Naive thymus-derived CD4-positive, alpha-beta T cell (primary cell): Measurements from ENCODE around the gene PTGR3. TPM values are rescaled to one million over a fixed set of nuclear protein-coding genes. Genes with fewer than 3 reads are reported as not detected.
A peak's percentile ranks its signal among the peaks of the same experiment; 100 is the strongest.

Experiments
- ATAC-seq: fragments of 150-1000 bp; cut with Tn5 transposase; 2 replicates; pipeline ENCODE4 v1.10.0; 2021; ENCODE audit warnings: mild to moderate bottlenecking, moderate library complexity
- CTCF ChIA-PET: fragments of 350-600 bp; sonication (Branson Sonifier 250); formaldehyde crosslinking; loops from one replicate; lab custom pipeline; 2021; ENCODE audit warnings: antibody characterized with exemption; lab: Charles Lee
- POLR2A ChIA-PET: fragments of 350-600 bp; sonication (Branson Sonifier 250); formaldehyde crosslinking; loops from one replicate; lab custom pipeline; 2021; ENCODE audit warnings: antibody characterized with exemption, inconsistent platforms; lab: Charles Lee
- DNase-seq, 9 donors: peaks; one replicate each; pipeline versions ENCODE4 v3.0.0 to v3.0.0-alpha.2; 2020 to 2022; ENCODE audit warnings: mixed read lengths in 1 of 9
- H3K27ac ChIP-seq: one replicate; pipeline ENCODE4 v1.7.0; 2013; ENCODE audit warnings: mild to moderate bottlenecking, low read depth, low read length, moderate library complexity
- H3K27me3 ChIP-seq, 2 donors: one replicate each; pipeline ENCODE4 v1.7.0; 2013; ENCODE audit warnings: low read length in 2 of 2, mild to moderate bottlenecking in 2 of 2, moderate library complexity in 2 of 2; ENCODE audit not compliant: control insufficient read depth in 2 of 2, insufficient read depth in 2 of 2
- H3K36me3 ChIP-seq, 3 experiments: 1 replicate in 2 of 3; 2 replicates in 1 of 3; pipeline ENCODE4 v1.7.0; 2013; ENCODE audit warnings: low read length in 3 of 3, mild to moderate bottlenecking in 3 of 3, moderate library complexity in 1 of 3; ENCODE audit not compliant: insufficient read depth in 3 of 3, control insufficient read depth in 2 of 3
- H3K4me1 ChIP-seq, 2 donors: one replicate each; pipeline ENCODE4 v1.7.0; 2013; ENCODE audit warnings: low read length in 2 of 2, mild to moderate bottlenecking in 2 of 2, moderate library complexity in 1 of 2; ENCODE audit not compliant: control insufficient read depth in 2 of 2, insufficient read depth in 2 of 2
- H3K4me3 ChIP-seq: 2 replicates; pipeline ENCODE4 v1.7.0; 2013; ENCODE audit warnings: mild to moderate bottlenecking, low read length
- H3K9me3 ChIP-seq, 3 experiments: 1 replicate in 2 of 3; 2 replicates in 1 of 3; pipeline ENCODE4 v1.7.0; 2013; ENCODE audit warnings: low read length in 3 of 3; ENCODE audit not compliant: control insufficient read depth in 2 of 3
- H3K27ac Mint-ChIP-seq, 9 donors: one replicate each; pipeline ENCODE4 v1.8.0; 2020 to 2022; ENCODE audit warnings: mixed read lengths in 9 of 9, mild to moderate bottlenecking in 8 of 9, moderate library complexity in 5 of 9, inconsistent platforms in 2 of 9
- H3K27me3 Mint-ChIP-seq, 5 donors: one replicate each; pipeline ENCODE4 v1.8.0; 2021 to 2022; ENCODE audit warnings: mixed read lengths in 5 of 5, mild to moderate bottlenecking in 1 of 5
- H3K36me3 Mint-ChIP-seq, 5 donors: one replicate each; pipeline ENCODE4 v1.8.0; 2020 to 2022; ENCODE audit warnings: mixed read lengths in 5 of 5, mild to moderate bottlenecking in 3 of 5, inconsistent platforms in 1 of 5
- H3K4me1 Mint-ChIP-seq, 7 donors: one replicate each; pipeline ENCODE4 v1.8.0; 2020 to 2022; ENCODE audit warnings: mixed read lengths in 7 of 7, mild to moderate bottlenecking in 3 of 7, inconsistent platforms in 1 of 7
- H3K4me3 Mint-ChIP-seq, 10 donors: one replicate each; pipeline ENCODE4 v1.8.0; 2020 to 2022; ENCODE audit warnings: mild to moderate bottlenecking in 10 of 10, mixed read lengths in 10 of 10, moderate library complexity in 6 of 10, inconsistent platforms in 2 of 10
- H3K9me3 Mint-ChIP-seq, 11 donors: one replicate each; pipeline ENCODE4 v1.8.0; 2020 to 2022; ENCODE audit warnings: mixed read lengths in 11 of 11, mild to moderate bottlenecking in 4 of 11, inconsistent platforms in 1 of 11, moderate library complexity in 1 of 11
- intact Hi-C, 2 donors: fragments of 100-400 bp; cut with micrococcal nuclease; formaldehyde crosslinking; loops; one replicate each; pipeline ENCODE4 v1.15.1; 2023
- polyA plus RNA-seq, 2 donors: library from polyadenylated mRNA; unstranded; fragments of 300-500 nt; fragmentation: Illumina TruSeq; gene quantifications; one replicate each; pipeline ENCODE4 v1.2.3, GENCODE V29; 2021
- total RNA-seq, 6 experiments: library from RNA in 5 of 6; stranded (reverse) in 5 of 6; gene quantifications; 1 replicate in 5 of 6; 2 replicates in 1 of 6; pipeline ENCODE4 v1.2.3 and lab custom pipeline; 2021 to 2026

The PTGR3 gene
- total and polyA plus RNA-seq, 7 experiments from 2014 or later: 17.0 to 59.1 (median 27.4) TPM

DNA sequence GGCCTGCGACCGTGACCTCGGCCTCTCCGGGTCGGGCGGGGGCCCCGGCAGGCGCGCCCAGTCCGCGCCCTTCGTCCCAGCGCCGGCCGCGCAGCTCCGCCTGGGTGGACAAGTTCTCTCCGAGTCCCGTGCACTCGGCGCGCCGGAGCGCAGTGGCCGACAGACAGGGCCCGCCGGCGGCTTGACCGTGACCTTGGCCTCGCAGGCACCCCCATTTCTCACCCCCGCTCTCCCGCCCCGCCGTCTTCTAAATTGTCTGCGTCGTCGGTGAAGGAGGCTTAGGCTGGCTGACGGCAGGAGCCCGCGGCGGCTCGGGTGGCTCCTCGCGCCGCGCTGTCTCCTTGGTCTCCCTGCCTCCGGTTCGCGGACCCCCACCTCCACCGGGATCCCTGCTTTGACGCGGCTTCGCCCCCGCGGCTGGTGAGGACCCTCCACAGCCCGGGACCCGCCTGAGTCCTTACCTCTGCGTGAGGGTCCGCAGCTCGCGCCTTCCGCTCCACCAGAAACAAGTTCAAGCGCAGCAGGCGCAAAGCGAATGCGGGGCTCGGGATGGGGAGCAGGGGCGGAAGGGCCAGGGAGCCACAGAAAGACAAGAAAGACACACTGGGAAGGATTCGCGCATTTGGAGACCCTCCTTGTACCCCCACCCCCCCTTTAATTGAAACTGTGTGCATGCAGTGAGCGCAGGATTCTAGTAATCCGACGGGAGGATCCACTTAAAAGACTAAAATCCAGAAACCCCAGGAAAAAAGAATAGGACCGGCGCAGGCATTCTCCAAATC, 4.0 kb downstream of the PTGR3 start:
- no peaks in the 10 kb centered on the region for H3K27me3 ChIP-seq
- POLR2A ChIA-PET: interaction anchor here (1.5 to 3.2 kb wide), 2 partner anchors 11 to 41 kb away, joined by 3 to 12 read pairs; no protein-coding TSS in a partner anchor
- CTCF ChIA-PET: no interaction called here

DNA sequence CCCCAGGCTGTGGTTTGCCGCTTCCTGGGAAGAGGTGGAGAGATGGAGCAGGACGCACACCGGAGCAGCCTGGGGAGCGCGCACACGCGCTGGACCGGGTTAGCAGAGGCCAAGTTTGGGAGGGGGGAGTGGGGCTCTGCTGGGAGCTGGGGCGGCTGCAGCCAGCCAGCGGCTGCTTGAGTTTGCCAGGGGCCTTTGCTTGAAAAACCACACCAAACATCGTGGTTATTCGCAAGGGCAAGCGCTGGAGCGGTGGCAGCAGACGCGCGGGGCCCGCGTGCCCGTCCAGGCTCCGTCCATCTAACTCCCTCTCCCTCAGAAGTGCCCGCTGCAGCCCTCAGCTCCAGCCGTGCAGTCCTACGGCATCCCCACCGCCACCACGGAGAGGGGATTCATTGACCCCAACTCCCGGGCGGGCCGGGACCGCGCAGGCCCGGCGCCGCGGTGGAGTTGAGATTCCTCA, 4.6 kb downstream of the PTGR3 start:
- Mint-ChIP-seq H3K36me3 (peaks cover 0 to 31% (median 20%) of the 10 kb centered on the region in 5 donors), H3K27me3 (peaks cover 0 to 40% (median 0%) of the 10 kb centered on the region in 5 donors), H3K9me3 (no peaks in the 10 kb centered on the region), H3K27ac (no peak overlapping the region), H3K4me1 (peaks cover 28 to 49% (median 44%) of the 10 kb centered on the region in 7 donors), H3K4me3 (peak overlapping the region in 3 of 10 donors; percentile 71 to 91 (median 87))
- H3K27ac ChIP-seq: no peak overlapping the region
- POLR2A ChIA-PET: interaction anchor here (1.5 kb wide), 1 partner anchor 12 kb away, joined by 3 read pairs; no protein-coding TSS in a partner anchor
- CTCF ChIA-PET: no interaction called here
- no peak overlapping the region for H3K4me3 ChIP-seq
- ATAC-seq (no peak), DNase-seq (no peak)
- H3K36me3 ChIP-seq: peaks cover 0 to 12% (median 3%) of the 10 kb centered on the region in 3 experiments
- H3K27me3 ChIP-seq: no peaks in the 10 kb centered on the region
- H3K9me3 ChIP-seq: no peaks in the 10 kb centered on the region
- peaks cover 11 to 14% of the 10 kb centered on the region in 2 donors for H3K4me1 ChIP-seq
- intact Hi-C loops: no loop called here

More for the DNA sequence above, 4.0 kb downstream of the PTGR3 start:
- Histone ChIP-seq H3K36me3 (peaks cover 0 to 12% (median 2%) of the 10 kb centered on the region in 3 experiments), H3K27ac (no peak overlapping the region), H3K9me3 (no peaks in the 10 kb centered on the region), H3K4me3 (no peak overlapping the region), H3K4me1 (peaks cover 11 to 14% of the 10 kb centered on the region in 2 donors)
- Mint-ChIP-seq H3K4me1 (peaks cover 30 to 47% (median 44%) of the 10 kb centered on the region in 7 donors), H3K9me3 (no peaks in the 10 kb centered on the region), H3K4me3 (peak overlapping the region; percentile 29 to 97 (median 68)), H3K27me3 (peaks cover 0 to 40% (median 0%) of the 10 kb centered on the region in 5 donors), H3K36me3 (peaks cover 0 to 25% (median 18%) of the 10 kb centered on the region in 5 donors), H3K27ac (peak overlapping the region in 7 of 9 donors; percentile 15 to 95 (median 52))
- no peak for ATAC-seq
- DNase-seq: no peak
- intact Hi-C loops: loop anchor here (1.0 to 5.0 kb wide), 6 partner anchors 8 to 1617 kb away; partner anchors contain the start of genes CYB5A (in 1 of the 2) and ZNF236 (in 1 of the 2)

DNA sequence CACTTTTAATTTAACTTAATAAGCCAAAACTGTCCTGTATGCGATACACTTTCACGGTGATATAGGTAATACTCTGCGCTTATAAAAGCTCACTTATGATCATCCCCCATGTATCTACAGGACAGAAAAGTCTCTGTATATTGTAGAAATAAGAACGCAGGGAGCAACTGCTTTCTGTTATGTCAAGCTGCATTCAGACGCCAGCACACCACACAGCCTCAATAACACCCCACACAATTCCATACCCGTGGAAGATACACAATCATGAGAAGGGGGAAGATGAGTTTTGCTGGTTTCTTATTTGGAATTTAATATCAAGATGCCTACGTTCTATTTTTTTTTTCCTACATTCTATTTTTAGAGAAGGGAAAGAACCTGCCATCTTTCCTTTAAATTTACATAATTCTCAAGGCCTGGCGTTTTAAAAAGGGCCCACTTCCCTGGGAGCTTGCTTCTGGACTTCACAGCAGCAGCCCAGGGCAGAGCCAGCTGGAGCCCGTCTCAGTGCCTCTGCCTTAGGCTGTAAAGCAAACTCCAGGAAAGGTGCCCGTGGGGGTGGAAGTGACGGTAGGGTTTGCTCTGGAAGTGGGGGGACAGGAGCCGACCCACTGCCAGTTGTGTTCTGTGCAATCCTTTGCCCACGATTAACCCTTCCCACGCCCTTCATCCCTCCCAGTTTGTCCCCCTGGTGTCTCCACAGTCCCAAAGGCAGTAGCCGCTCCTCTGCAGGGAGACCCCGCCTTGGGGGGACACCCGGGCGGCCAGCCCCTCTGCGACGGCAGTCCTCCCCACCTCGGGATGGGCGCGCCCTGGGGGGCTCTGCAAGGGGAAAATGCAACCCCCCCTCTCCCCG, 5.3 kb downstream of the PTGR3 start:
- Histone ChIP-seq H3K36me3 (peaks cover 0 to 12% (median 3%) of the 10 kb centered on the region in 3 experiments), H3K9me3 (no peaks in the 10 kb centered on the region), H3K4me1 (peaks cover 11 to 14% of the 10 kb centered on the region in 2 donors), H3K27ac (no peak overlapping the region), H3K4me3 (no peak overlapping the region), H3K27me3 (no peaks in the 10 kb centered on the region)
- Mint-ChIP-seq H3K36me3 (peaks cover 0 to 31% (median 20%) of the 10 kb centered on the region in 5 donors), H3K9me3 (no peaks in the 10 kb centered on the region), H3K4me3 (peak overlapping the region in 3 of 10 donors; percentile 28 to 42 (median 39)), H3K27ac (peak overlapping the region in 7 of 9 donors; percentile 4 to 72 (median 40)), H3K4me1 (peaks cover 28 to 52% (median 47%) of the 10 kb centered on the region in 7 donors), H3K27me3 (peaks cover 0 to 40% (median 0%) of the 10 kb centered on the region in 5 donors)
- POLR2A ChIA-PET: interaction anchor here (0.6 kb wide), 1 partner anchor 18 kb away, joined by 3 read pairs; no protein-coding TSS in a partner anchor
- DNase-seq (no peak), ATAC-seq (no peak)
- CTCF ChIA-PET: no interaction called here
- intact Hi-C loops: no loop called here

DNA sequence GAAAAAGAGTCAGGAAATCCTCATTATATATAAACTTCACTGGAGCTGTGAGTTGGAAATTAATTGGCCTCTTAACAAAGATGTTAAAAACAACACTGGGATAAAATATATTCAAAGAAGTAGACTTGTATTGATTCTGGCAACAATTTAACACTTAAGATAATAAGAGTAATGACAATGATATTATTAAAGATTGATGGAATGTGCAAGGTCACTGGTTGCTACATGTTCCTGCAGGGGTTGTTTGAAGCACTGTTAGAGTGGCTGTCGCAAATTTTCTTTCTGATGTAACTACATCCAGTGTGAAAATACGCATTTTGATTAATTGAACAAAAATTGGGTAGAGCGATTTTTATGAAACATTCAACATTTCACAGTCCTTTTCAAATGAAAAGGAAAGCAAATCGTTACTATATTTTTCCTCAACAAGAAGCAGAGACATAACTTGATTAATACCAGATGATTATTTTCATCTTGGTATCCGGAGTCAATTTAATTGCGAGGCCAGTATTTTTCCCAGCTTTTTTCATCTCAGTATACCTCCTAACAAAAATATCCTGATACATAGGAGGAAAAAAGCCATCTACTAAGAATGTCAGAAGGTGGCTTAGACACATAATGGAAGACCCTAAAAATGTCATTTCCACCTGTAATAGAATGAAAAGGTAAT, 6.1 kb downstream of the PTGR3 start:
- intact Hi-C loops: no loop called here

DNA sequence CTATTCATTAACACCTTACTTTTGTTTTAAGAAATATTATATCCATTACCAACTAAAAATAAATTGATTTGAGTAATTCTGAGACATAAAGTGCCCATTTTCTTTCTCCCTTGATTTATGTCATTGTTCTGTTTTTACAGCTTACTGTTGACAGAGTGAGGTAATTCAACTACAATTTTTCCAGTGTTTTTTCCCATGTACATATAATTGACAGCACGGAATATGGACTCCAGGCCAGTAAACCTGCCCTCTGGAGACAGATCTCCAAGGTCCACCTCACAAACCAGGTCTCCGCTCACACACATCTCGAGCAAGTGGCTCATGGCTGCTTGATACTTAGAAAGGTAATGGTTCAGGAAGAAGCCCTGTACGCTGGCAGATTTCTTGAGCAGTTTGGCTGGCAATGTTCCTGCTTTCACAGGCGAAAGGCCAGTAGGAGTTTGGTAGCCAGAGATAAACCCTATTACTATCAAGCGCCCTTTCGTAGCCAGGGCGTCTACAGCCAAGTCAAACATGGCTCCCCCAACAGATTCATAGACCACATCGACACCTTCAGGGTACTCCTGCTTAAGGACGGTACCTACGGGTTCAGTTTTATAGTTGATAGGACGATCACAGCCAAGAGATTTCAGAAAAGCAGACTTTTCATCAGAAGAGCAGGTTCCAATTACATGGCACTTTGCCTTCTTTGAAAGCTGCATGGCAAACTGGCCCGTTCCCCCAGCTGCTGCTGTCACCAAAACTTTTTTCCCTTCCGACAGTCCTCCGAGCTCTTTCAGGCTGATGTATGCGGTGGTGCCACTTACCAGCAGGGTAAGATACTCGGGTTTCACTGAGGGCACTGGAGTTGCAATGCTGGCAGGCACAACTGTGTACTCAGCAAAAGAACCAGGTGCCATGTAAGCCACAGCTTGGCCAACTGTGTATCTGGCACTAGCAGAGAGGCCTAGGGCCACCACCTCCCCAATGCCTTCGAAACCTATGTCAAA, 7.4 kb downstream of the PTGR3 start:
- ChIA-PET POLR2A (interaction anchor here (0.7 kb wide), 1 partner anchor 1044 kb away, joined by 5 read pairs; no protein-coding TSS in a partner anchor), CTCF (interaction anchor here (1.6 kb wide), 1 partner anchor 43 kb away, joined by 4 read pairs; no protein-coding TSS in a partner anchor)
- ATAC-seq (no peak), DNase-seq (no peak)
- H3K27me3 ChIP-seq: no peaks in the 10 kb centered on the region
- peaks cover 0 to 31% (median 14%) of the 10 kb centered on the region in 5 donors for H3K36me3 Mint-ChIP-seq
- H3K36me3 ChIP-seq: peaks cover 0 to 12% (median 3%) of the 10 kb centered on the region in 3 experiments
- peaks cover under 1 to 4% of the 10 kb centered on the region in 2 donors for H3K4me1 ChIP-seq
- no peaks in the 10 kb centered on the region for H3K9me3 ChIP-seq
- peaks cover 0 to 26% (median 0%) of the 10 kb centered on the region in 5 donors for H3K27me3 Mint-ChIP-seq
- peak overlapping the region in 6 of 9 donors; percentile 36 to 75 (median 67) for H3K27ac Mint-ChIP-seq
- intact Hi-C loops: no loop called here
- H3K4me3 ChIP-seq: no peak overlapping the region
- H3K27ac ChIP-seq: no peak overlapping the region
- H3K4me1 Mint-ChIP-seq: peaks cover 16 to 55% (median 50%) of the 10 kb centered on the region in 7 donors
- no peak overlapping the region for H3K4me3 Mint-ChIP-seq
- H3K9me3 Mint-ChIP-seq: no peaks in the 10 kb centered on the region

More for the DNA sequence above, 6.1 kb downstream of the PTGR3 start:
- H3K27me3 Mint-ChIP-seq: peaks cover 0 to 38% (median 0%) of the 10 kb centered on the region in 5 donors
- H3K36me3 ChIP-seq: peaks cover 0 to 12% (median 3%) of the 10 kb centered on the region in 3 experiments
- H3K4me3 ChIP-seq: no peak overlapping the region
- CTCF ChIA-PET: interaction anchor here (0.6 kb wide), 1 partner anchor 23 kb away, joined by 8 read pairs; no protein-coding TSS in a partner anchor
- H3K9me3 Mint-ChIP-seq: no peaks in the 10 kb centered on the region
- peaks cover 11 to 14% of the 10 kb centered on the region in 2 donors for H3K4me1 ChIP-seq
- H3K27ac Mint-ChIP-seq: peak overlapping the region in 7 of 9 donors; percentile 4 to 56 (median 28)
- POLR2A ChIA-PET: interaction anchor here (0.6 to 0.7 kb wide), 2 partner anchors 19 to 1046 kb away, joined by 3 to 5 read pairs; no protein-coding TSS in a partner anchor
- no peaks in the 10 kb centered on the region for H3K27me3 ChIP-seq
- peaks cover 0 to 31% (median 16%) of the 10 kb centered on the region in 5 donors for H3K36me3 Mint-ChIP-seq
- H3K27ac ChIP-seq: no peak overlapping the region
- no peak for DNase-seq
- no peaks in the 10 kb centered on the region for H3K9me3 ChIP-seq
- H3K4me1 Mint-ChIP-seq: peaks cover 24 to 59% (median 50%) of the 10 kb centered on the region in 7 donors
- ATAC-seq: no peak
- H3K4me3 Mint-ChIP-seq: peak overlapping the region in 2 of 10 donors; percentile 6 to 42
